Right lobe of liver (tissue), 4 donors: ENCODE results near the gene ZCCHC10.

Source experiments
- POLR2A ChIP-seq: fragments of 450-650 bp; IDR thresholded peaks from one replicate; pipeline ENCODE4 v1.6.1; 2017; ENCODE audit warnings: antibody characterized with exemption, mild to moderate bottlenecking
- TF ChIP-seq, protein P1 (sequence below), 4 donors: fragments of 200-600 bp in 3 of 4; fragments of 450-650 bp in 1 of 4; IDR thresholded peaks; one replicate each; pipeline versions ENCODE4 v1.5.1 to v1.8.0; 2016 to 2022; ENCODE audit warnings: antibody characterized with exemption in 4 of 4, mild to moderate bottlenecking in 2 of 4
- donor health status: DM: no; HTN: no; CAD: no.
- donor health status: DM: no; HTN: no; CAD: no.
- donor health status: DM: no; HTN: yes; CAD: no.

DNA sequence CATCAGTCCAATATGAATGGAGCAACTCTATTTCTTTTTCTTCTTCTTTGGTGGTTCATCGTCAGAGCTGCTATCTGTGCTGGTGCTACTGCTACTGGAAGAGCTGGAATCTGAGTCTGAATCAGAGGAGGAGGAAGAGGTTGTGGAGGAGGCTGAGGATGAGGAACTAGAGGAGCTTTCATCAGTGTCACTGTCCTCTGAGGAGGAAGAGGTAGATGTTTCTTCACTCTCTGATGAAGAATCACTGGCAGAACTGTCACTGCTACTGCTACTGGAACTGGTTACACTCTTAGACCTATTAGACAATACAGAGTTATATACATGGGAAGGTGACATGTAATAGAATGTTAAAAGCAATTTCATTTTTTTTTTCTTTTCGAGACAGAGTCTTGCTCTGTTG, 27.8 kb downstream of the ZCCHC10 start:
- TF ChIP-seq, protein P1, sequence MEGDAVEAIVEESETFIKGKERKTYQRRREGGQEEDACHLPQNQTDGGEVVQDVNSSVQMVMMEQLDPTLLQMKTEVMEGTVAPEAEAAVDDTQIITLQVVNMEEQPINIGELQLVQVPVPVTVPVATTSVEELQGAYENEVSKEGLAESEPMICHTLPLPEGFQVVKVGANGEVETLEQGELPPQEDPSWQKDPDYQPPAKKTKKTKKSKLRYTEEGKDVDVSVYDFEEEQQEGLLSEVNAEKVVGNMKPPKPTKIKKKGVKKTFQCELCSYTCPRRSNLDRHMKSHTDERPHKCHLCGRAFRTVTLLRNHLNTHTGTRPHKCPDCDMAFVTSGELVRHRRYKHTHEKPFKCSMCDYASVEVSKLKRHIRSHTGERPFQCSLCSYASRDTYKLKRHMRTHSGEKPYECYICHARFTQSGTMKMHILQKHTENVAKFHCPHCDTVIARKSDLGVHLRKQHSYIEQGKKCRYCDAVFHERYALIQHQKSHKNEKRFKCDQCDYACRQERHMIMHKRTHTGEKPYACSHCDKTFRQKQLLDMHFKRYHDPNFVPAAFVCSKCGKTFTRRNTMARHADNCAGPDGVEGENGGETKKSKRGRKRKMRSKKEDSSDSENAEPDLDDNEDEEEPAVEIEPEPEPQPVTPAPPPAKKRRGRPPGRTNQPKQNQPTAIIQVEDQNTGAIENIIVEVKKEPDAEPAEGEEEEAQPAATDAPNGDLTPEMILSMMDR (IDR thresholded peaks at IDR 0.05): no peak
- no peak for TF ChIP-seq POLR2A
